ENCODE data around the gene MCRIP1. TPM values are rescaled to one million over a fixed set of nuclear protein-coding genes. Genes with fewer than 3 reads are reported as not detected.

Gene MCRIP1
- total RNA-seq, 2 experiments from 2014 or later: 67.4 to 68.3 TPM

- no peak for DNase-seq
- intact Hi-C loops (cut with micrococcal nuclease): no loop called here
- H3K36me3 Mint-ChIP-seq: peaks cover 5% of the 10 kb centered on the region
- ChIA-PET CTCF (no interaction called here), POLR2A (no interaction called here)
- H3K9me3 Mint-ChIP-seq: no peaks in the 10 kb centered on the region
- H3K27me3 Mint-ChIP-seq: no peaks in the 10 kb centered on the region
- no peak overlapping the region for H3K27ac Mint-ChIP-seq
- peaks cover 4% of the 10 kb centered on the region for H3K4me1 Mint-ChIP-seq (ENCODE audit: low read depth)
- no peak overlapping the region for H3K4me3 Mint-ChIP-seq
Observed at GRCh38 chr17:81822312-81822637, 10.8 kb downstream of the MCRIP1 start.

- no peaks in the 10 kb centered on the region for H3K9me3 Mint-ChIP-seq
- H3K4me3 Mint-ChIP-seq: no peak overlapping the region
- peak; percentile 44 for DNase-seq
- no peak overlapping the region for H3K27ac Mint-ChIP-seq
- intact Hi-C loops (cut with micrococcal nuclease): no loop called here
- ChIA-PET POLR2A (no interaction called here), CTCF (no interaction called here)
- H3K27me3 Mint-ChIP-seq: no peaks in the 10 kb centered on the region
- peaks cover 5% of the 10 kb centered on the region for H3K36me3 Mint-ChIP-seq
- H3K4me1 Mint-ChIP-seq (ENCODE audit: low read depth): peaks cover 4% of the 10 kb centered on the region
Observed at GRCh38 chr17:81821603-81822311, 11.3 kb downstream of the MCRIP1 start.

- Mint-ChIP-seq H3K4me3 (no peak overlapping the region), H3K36me3 (peaks cover 5% of the 10 kb centered on the region), H3K9me3 (no peaks in the 10 kb centered on the region), H3K27ac (no peak overlapping the region), H3K4me1 (ENCODE audit: low read depth) (peaks cover 3% of the 10 kb centered on the region), H3K27me3 (no peaks in the 10 kb centered on the region)
- CTCF ChIA-PET: no interaction called here
- intact Hi-C loops (cut with micrococcal nuclease): no loop called here
- DNase-seq: no peak
- POLR2A ChIA-PET: no interaction called here
Observed at GRCh38 chr17:81821147-81821546, 11.9 kb downstream of the MCRIP1 start.

- POLR2A ChIA-PET: no interaction called here
- Mint-ChIP-seq H3K9me3 (no peaks in the 10 kb centered on the region), H3K36me3 (peaks cover 5% of the 10 kb centered on the region)
Observed at GRCh38 chr17:81819708-81820107, 13.4 kb downstream of the MCRIP1 start.

GRCh38 chr17:81817758-81818147, 15.3 kb downstream of the MCRIP1 start:
- no peaks in the 10 kb centered on the region for H3K9me3 Mint-ChIP-seq
- no peaks in the 10 kb centered on the region for H3K27me3 Mint-ChIP-seq
- H3K4me1 Mint-ChIP-seq (ENCODE audit: low read depth): no peaks in the 10 kb centered on the region
- POLR2A ChIA-PET: interaction anchor here (0.8 kb wide), 1 partner anchor 74 kb away, joined by 3 read pairs; no protein-coding TSS in a partner anchor
- H3K4me3 Mint-ChIP-seq: no peak overlapping the region
- CTCF ChIA-PET: no interaction called here
- H3K36me3 Mint-ChIP-seq: peaks cover 2% of the 10 kb centered on the region
- no peak overlapping the region for H3K27ac Mint-ChIP-seq
- no peak for DNase-seq
- intact Hi-C loops (cut with micrococcal nuclease): no loop called here

More at GRCh38 chr17:81819708-81820107, 13.4 kb downstream of the MCRIP1 start:
- CTCF ChIA-PET: no interaction called here
- H3K27ac Mint-ChIP-seq: no peak overlapping the region
- H3K4me1 Mint-ChIP-seq (ENCODE audit: low read depth): no peaks in the 10 kb centered on the region
- no peak overlapping the region for H3K4me3 Mint-ChIP-seq
- DNase-seq: no peak
- intact Hi-C loops (cut with micrococcal nuclease): no loop called here
- H3K27me3 Mint-ChIP-seq: no peaks in the 10 kb centered on the region

GRCh38 chr17:81815646-81815986, 17.5 kb downstream of the MCRIP1 start:
- H3K4me1 Mint-ChIP-seq (ENCODE audit: low read depth): no peaks in the 10 kb centered on the region
- H3K4me3 Mint-ChIP-seq: no peak overlapping the region
- no peaks in the 10 kb centered on the region for H3K36me3 Mint-ChIP-seq
- no peak overlapping the region for H3K27ac Mint-ChIP-seq
- ChIA-PET CTCF (no interaction called here), POLR2A (no interaction called here)
- no peak for DNase-seq
- intact Hi-C loops (cut with micrococcal nuclease): no loop called here
- H3K27me3 Mint-ChIP-seq: no peaks in the 10 kb centered on the region
- no peaks in the 10 kb centered on the region for H3K9me3 Mint-ChIP-seq

GRCh38 chr17:81814748-81815645, 18.1 kb downstream of the MCRIP1 start:
- ChIA-PET CTCF (no interaction called here), POLR2A (no interaction called here)

GRCh38 chr17:81813861-81814683, 19.0 kb downstream of the MCRIP1 start:
- H3K36me3 Mint-ChIP-seq: no peaks in the 10 kb centered on the region
- intact Hi-C loops (cut with micrococcal nuclease): no loop called here
- POLR2A ChIA-PET: no interaction called here

More at GRCh38 chr17:81814748-81815645, 18.1 kb downstream of the MCRIP1 start:
- Mint-ChIP-seq H3K36me3 (no peaks in the 10 kb centered on the region), H3K4me3 (no peak overlapping the region), H3K4me1 (ENCODE audit: low read depth) (no peaks in the 10 kb centered on the region), H3K27ac (no peak overlapping the region), H3K27me3 (peaks cover 4% of the 10 kb centered on the region), H3K9me3 (no peaks in the 10 kb centered on the region)
- intact Hi-C loops (cut with micrococcal nuclease): no loop called here
- DNase-seq: no peak

GRCh38 chr17:81813371-81813684, 19.8 kb downstream of the MCRIP1 start:
- Mint-ChIP-seq H3K4me1 (ENCODE audit: low read depth) (no peaks in the 10 kb centered on the region), H3K27me3 (peaks cover 7% of the 10 kb centered on the region), H3K4me3 (no peak overlapping the region), H3K27ac (no peak overlapping the region), H3K9me3 (no peaks in the 10 kb centered on the region), H3K36me3 (no peaks in the 10 kb centered on the region)
- no peak for DNase-seq
- intact Hi-C loops (cut with micrococcal nuclease): no loop called here
- ChIA-PET POLR2A (no interaction called here), CTCF (no interaction called here)

More at GRCh38 chr17:81813861-81814683, 19.0 kb downstream of the MCRIP1 start:
- Mint-ChIP-seq H3K4me3 (no peak overlapping the region), H3K27me3 (peaks cover 5% of the 10 kb centered on the region), H3K27ac (no peak overlapping the region), H3K9me3 (no peaks in the 10 kb centered on the region), H3K4me1 (ENCODE audit: low read depth) (no peaks in the 10 kb centered on the region)
- DNase-seq: no peak
- CTCF ChIA-PET: no interaction called here

- Mint-ChIP-seq H3K9me3 (no peaks in the 10 kb centered on the region), H3K4me1 (ENCODE audit: low read depth) (no peaks in the 10 kb centered on the region), H3K4me3 (no peak overlapping the region), H3K36me3 (no peaks in the 10 kb centered on the region), H3K27me3 (peaks cover 7% of the 10 kb centered on the region), H3K27ac (no peak overlapping the region)
- DNase-seq: no peak
- CTCF ChIA-PET: no interaction called here
- intact Hi-C loops (cut with micrococcal nuclease): no loop called here
- POLR2A ChIA-PET: no interaction called here
Observed at GRCh38 chr17:81812571-81813370, 20.3 kb downstream of the MCRIP1 start.

GRCh38 chr17:81811705-81812570, 21.2 kb downstream of the MCRIP1 start:
- no peak for DNase-seq
- Mint-ChIP-seq H3K9me3 (no peaks in the 10 kb centered on the region), H3K4me1 (ENCODE audit: low read depth) (no peaks in the 10 kb centered on the region), H3K27me3 (peaks cover 9% of the 10 kb centered on the region), H3K36me3 (no peaks in the 10 kb centered on the region), H3K4me3 (no peak overlapping the region), H3K27ac (no peak overlapping the region)
- ChIA-PET CTCF (no interaction called here), POLR2A (no interaction called here)
- intact Hi-C loops (cut with micrococcal nuclease): no loop called here

Data from activated CD4-positive, alpha-beta memory T cell treated with anti-CD3 and anti-CD28 coated beads for 36 hours (primary cell).